IPS-18a (cell line): Measurements from ENCODE around the gene EPN1.

ENCODE experiments used
- H3K27ac ChIP-seq: one replicate; pipeline ENCODE4 v1.5.1; 2013; ENCODE audit warnings: low read length
- H3K27me3 ChIP-seq: one replicate; pipeline ENCODE4 v1.6.1; 2013; ENCODE audit warnings: mild to moderate bottlenecking, low read length; ENCODE audit not compliant: control insufficient read depth, insufficient read depth
- H3K36me3 ChIP-seq: one replicate; pipeline ENCODE4 v1.6.1; 2013; ENCODE audit warnings: low read depth, low read length; ENCODE audit not compliant: control insufficient read depth
- H3K4me1 ChIP-seq: one replicate; pipeline ENCODE4 v1.6.1; 2013; ENCODE audit warnings: low read depth, low read length; ENCODE audit not compliant: control insufficient read depth
- H3K4me3 ChIP-seq: one replicate; pipeline ENCODE4 v1.5.1; 2013; ENCODE audit warnings: low read length
- H3K9ac ChIP-seq: one replicate; pipeline ENCODE4 v1.6.1; 2013; ENCODE audit warnings: mild to moderate bottlenecking, low read length, moderate library complexity
- H3K9me3 ChIP-seq: one replicate; pipeline ENCODE4 v1.6.1; 2013; ENCODE audit warnings: low read depth, low read length; ENCODE audit not compliant: control insufficient read depth

EPN1 gene

GRCh38 chr19:55694241-55694655 is 19.2 kb downstream of the EPN1 start:
- Histone ChIP-seq H3K4me1 (no peaks in the 10 kb centered on the region), H3K27me3 (no peaks in the 10 kb centered on the region), H3K27ac (no peak overlapping the region), H3K9me3 (no peaks in the 10 kb centered on the region), H3K4me3 (no peak overlapping the region), H3K9ac (no peak overlapping the region), H3K36me3 (peaks cover 26% of the 10 kb centered on the region)

DNA sequence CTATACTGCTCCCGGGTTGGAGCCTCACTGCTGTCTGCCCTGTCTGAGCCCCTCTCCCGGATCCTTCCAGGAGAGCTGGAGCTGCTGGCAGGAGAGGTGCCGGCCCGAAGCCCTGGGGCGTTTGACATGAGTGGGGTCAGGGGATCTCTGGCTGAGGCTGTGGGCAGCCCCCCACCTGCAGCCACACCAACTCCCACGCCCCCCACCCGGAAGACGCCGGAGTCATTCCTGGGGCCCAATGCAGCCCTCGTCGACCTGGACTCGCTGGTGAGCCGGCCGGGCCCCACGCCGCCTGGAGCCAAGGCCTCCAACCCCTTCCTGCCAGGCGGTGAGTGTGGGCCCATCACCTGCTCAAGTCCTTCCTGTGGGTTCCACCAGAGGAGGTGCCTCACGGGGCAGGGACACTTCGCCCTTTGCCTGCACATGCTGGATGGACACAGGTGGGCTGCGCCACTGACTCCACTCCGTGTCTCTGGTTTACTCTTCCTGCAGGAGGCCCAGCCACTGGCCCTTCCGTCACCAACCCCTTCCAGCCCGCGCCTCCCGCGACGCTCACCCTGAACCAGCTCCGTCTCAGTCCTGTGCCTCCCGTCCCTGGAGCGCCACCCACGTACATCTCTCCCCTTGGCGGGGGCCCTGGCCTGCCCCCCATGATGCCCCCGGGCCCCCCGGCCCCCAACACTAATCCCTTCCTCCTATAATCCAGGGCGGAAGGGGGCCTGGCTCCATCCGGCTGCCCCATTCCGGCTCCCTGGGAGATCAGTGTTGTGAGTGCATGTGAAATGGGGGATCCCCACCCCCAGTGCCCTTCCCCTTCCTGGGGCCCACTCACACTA is 19.8 kb downstream of the EPN1 start:
- no peak overlapping the region for H3K4me3 ChIP-seq
- no peaks in the 10 kb centered on the region for H3K4me1 ChIP-seq
- no peaks in the 10 kb centered on the region for H3K27me3 ChIP-seq
- no peak overlapping the region for H3K9ac ChIP-seq
- H3K27ac ChIP-seq, result no peak overlapping the region
- H3K36me3 ChIP-seq, result peaks cover 19% of the 10 kb centered on the region
- H3K9me3 ChIP-seq, result no peaks in the 10 kb centered on the region

DNA sequence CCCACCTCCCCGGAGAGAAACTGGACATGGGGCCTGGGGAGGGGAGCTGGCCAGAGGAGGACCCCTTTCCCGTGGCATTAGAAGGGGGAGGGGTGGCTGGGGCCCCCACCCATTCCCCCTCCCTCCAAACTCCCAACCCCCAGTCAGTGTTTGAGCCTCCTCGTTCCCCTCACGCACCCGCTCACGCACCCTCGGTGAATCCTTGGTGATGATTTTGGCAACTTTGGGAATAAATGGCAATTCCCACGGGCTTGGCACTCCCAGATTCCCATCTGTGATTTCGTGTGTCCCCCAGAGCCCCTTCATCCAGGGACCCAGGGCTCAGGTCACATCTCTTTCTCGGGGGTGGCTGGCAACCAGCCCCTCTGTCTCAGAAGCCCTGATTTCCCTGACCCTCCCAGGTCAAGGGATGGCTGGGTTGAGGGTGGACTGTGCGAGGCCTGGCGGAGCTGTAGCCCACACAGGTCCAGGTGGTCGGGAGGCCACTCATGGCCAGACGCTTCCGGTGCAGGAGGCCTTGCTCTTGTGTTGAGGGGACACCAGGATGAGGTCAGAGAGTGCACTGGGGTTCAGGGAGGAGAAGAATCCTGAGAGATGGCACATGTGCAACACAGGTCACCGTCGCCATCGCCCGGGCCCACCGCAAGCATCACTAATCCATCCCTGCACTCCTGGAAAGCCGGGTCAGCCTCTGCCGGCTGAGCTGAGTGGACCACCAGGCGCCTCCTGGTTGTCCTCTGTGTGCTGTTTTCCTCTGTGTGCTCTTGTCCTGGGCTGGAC is 20.7 kb downstream of the EPN1 start:
- Histone ChIP-seq H3K9ac (no peak overlapping the region), H3K9me3 (no peaks in the 10 kb centered on the region), H3K4me3 (no peak overlapping the region), H3K36me3 (peaks cover 17% of the 10 kb centered on the region), H3K27me3 (no peaks in the 10 kb centered on the region), H3K27ac (no peak overlapping the region), H3K4me1 (no peaks in the 10 kb centered on the region)

- H3K36me3 ChIP-seq, result peaks cover 17% of the 10 kb centered on the region
- no peaks in the 10 kb centered on the region for H3K9me3 ChIP-seq
- no peak overlapping the region for H3K27ac ChIP-seq
- no peak overlapping the region for H3K9ac ChIP-seq
- H3K4me1 ChIP-seq, result no peaks in the 10 kb centered on the region
- no peaks in the 10 kb centered on the region for H3K27me3 ChIP-seq
- no peak overlapping the region for H3K4me3 ChIP-seq
Measured at GRCh38 chr19:55696301-55697068, 21.5 kb downstream of the EPN1 start.

DNA sequence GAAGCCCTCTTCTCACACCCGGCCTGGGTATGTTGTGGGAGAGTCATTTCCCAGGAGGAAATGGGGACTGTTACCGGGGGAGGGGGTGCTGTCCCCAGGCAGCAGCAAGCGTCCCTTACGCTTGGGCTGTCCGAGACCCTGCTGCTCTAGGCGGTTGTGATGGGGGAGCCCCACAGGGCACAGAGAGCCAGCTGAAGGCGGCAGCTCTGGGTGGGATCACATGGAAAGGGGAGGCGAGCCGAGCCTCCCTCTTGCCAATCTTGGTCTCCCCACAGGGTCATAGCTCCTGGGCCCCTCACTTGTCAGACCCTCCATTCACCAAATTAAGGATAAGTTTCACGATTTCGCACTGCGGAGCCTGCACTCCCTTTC is 22.0 kb downstream of the EPN1 start:
- Histone ChIP-seq H3K4me1 (no peaks in the 10 kb centered on the region), H3K36me3 (peaks cover 17% of the 10 kb centered on the region), H3K9me3 (no peaks in the 10 kb centered on the region), H3K9ac (no peak overlapping the region), H3K27ac (no peak overlapping the region), H3K27me3 (no peaks in the 10 kb centered on the region), H3K4me3 (no peak overlapping the region)

- Histone ChIP-seq H3K4me1 (no peaks in the 10 kb centered on the region), H3K9ac (no peak overlapping the region), H3K27me3 (no peaks in the 10 kb centered on the region), H3K4me3 (no peak overlapping the region), H3K27ac (no peak overlapping the region), H3K9me3 (no peaks in the 10 kb centered on the region), H3K36me3 (peaks cover 17% of the 10 kb centered on the region)
Measured at GRCh38 chr19:55697698-55698097, 22.7 kb downstream of the EPN1 start.

GRCh38 chr19:55698256-55698655 is 23.2 kb downstream of the EPN1 start:
- no peaks in the 10 kb centered on the region for H3K27me3 ChIP-seq
- peaks cover 17% of the 10 kb centered on the region for H3K36me3 ChIP-seq
- no peak overlapping the region for H3K9ac ChIP-seq
- no peak overlapping the region for H3K4me3 ChIP-seq
- H3K27ac ChIP-seq, result no peak overlapping the region
- no peaks in the 10 kb centered on the region for H3K4me1 ChIP-seq
- no peaks in the 10 kb centered on the region for H3K9me3 ChIP-seq

- H3K9me3 ChIP-seq, result no peaks in the 10 kb centered on the region
- no peak overlapping the region for H3K4me3 ChIP-seq
- H3K4me1 ChIP-seq, result no peaks in the 10 kb centered on the region
- H3K36me3 ChIP-seq, result peaks cover 13% of the 10 kb centered on the region
- no peak overlapping the region for H3K27ac ChIP-seq
- H3K27me3 ChIP-seq, result no peaks in the 10 kb centered on the region
- no peak overlapping the region for H3K9ac ChIP-seq
Measured at GRCh38 chr19:55699221-55699620, 24.2 kb downstream of the EPN1 start.

- Histone ChIP-seq H3K9ac (no peak overlapping the region), H3K27ac (no peak overlapping the region), H3K9me3 (no peaks in the 10 kb centered on the region), H3K36me3 (no peaks in the 10 kb centered on the region), H3K4me3 (no peak overlapping the region), H3K27me3 (no peaks in the 10 kb centered on the region), H3K4me1 (no peaks in the 10 kb centered on the region)
Measured at GRCh38 chr19:55700813-55701212, 25.8 kb downstream of the EPN1 start.

GRCh38 chr19:55702131-55702627 is 27.2 kb downstream of the EPN1 start:
- Histone ChIP-seq H3K27ac (no peak overlapping the region), H3K36me3 (no peaks in the 10 kb centered on the region), H3K27me3 (no peaks in the 10 kb centered on the region), H3K4me3 (no peak overlapping the region), H3K9me3 (peaks cover 5% of the 10 kb centered on the region), H3K4me1 (no peaks in the 10 kb centered on the region), H3K9ac (no peak overlapping the region)

- H3K36me3 ChIP-seq, result no peaks in the 10 kb centered on the region
- H3K9me3 ChIP-seq, result peaks cover 18% of the 10 kb centered on the region
- no peaks in the 10 kb centered on the region for H3K27me3 ChIP-seq
- no peak overlapping the region for H3K27ac ChIP-seq
- H3K4me3 ChIP-seq, result no peak overlapping the region
- no peak overlapping the region for H3K9ac ChIP-seq
- no peaks in the 10 kb centered on the region for H3K4me1 ChIP-seq
Measured at GRCh38 chr19:55703790-55704215, 28.8 kb downstream of the EPN1 start.
